Esophagus squamous epithelium (tissue), 5 donors: Measurements from ENCODE around the gene BCAR1. TPM values are rescaled to one million over a fixed set of nuclear protein-coding genes. Genes with fewer than 3 reads are reported as not detected.

Experiments used
- DNase-seq: peaks from one replicate; lab custom pipeline; 2025; lab: John Stamatoyannopoulos, UW
- H3K27ac ChIP-seq, 4 donors: fragments of 200-600 bp; sonication (generic); one replicate each; pipeline ENCODE4 v1.5.1; 2016 to 2019; ENCODE audit warnings: mild to moderate bottlenecking in 1 of 4
- H3K27me3 ChIP-seq, 4 donors: fragments of 200-600 bp; sonication (generic); 1 replicate in 3 of 4; 2 replicates in 1 of 4; pipeline versions ENCODE4 v1.5.1 to v1.6.0; 2017 to 2021; ENCODE audit warnings: antibody characterized with exemption in 1 of 4
- H3K36me3 ChIP-seq, 3 donors: fragments of 200-600 bp; sonication (generic); one replicate each; pipeline ENCODE4 v1.5.1; 2016 to 2019
- H3K4me1 ChIP-seq, 3 donors: fragments of 200-600 bp; sonication (generic); one replicate each; pipeline ENCODE4 v1.5.1; 2017 to 2019
- H3K4me3 ChIP-seq, 4 donors: fragments of 200-600 bp; sonication (generic); 1 replicate in 3 of 4; 2 replicates in 1 of 4; pipeline ENCODE4 v1.5.1; 2016 to 2019; ENCODE audit warnings: mild to moderate bottlenecking in 2 of 4, moderate library complexity in 1 of 4
- H3K9me3 ChIP-seq, 3 donors: fragments of 200-600 bp; sonication (generic); one replicate each; pipeline ENCODE4 v1.5.1; 2016 to 2019
- CTCF ChIP-seq, 6 experiments: fragments of 450-650 bp in 4 of 6; fragments of 200-600 bp in 2 of 6; sonication (generic) in 2 of 6; IDR thresholded peaks; one replicate each; pipeline ENCODE4 v1.5.1; 2016 to 2019; ENCODE audit warnings: antibody characterized with exemption in 6 of 6, mild to moderate bottlenecking in 4 of 6, moderate library complexity in 4 of 6
- POLR2A ChIP-seq, 4 donors: fragments of 450-650 bp; IDR thresholded peaks; one replicate each; pipeline ENCODE4 v1.6.1; 2017; ENCODE audit warnings: antibody characterized with exemption in 4 of 4, mild to moderate bottlenecking in 4 of 4, moderate library complexity in 3 of 4
- WGBS, 2 donors: methylation state at CpG; one replicate each; pipeline ENCODE4 v1.1.5; 2018; 5-methylcytosine and 5-hydroxymethylcytosine counted together
- intact Hi-C: fragments of 100-400 bp; cut with DNase I; formaldehyde crosslinking; loops from one replicate; pipeline ENCODE4 v1.15.0; 2022
- total RNA-seq, 4 donors: library from RNA; depleted of rRNA; stranded (reverse); fragments of >200 nt; gene quantifications; one replicate each; pipeline ENCODE4 v1.1.0, GENCODE V29; 2016
- donor health status: DM: yes; HTN: yes; CAD: no.

The BCAR1 gene
- total RNA-seq, 4 donors from 2014 or later, result 26.8 to 51.9 (median 32.1) TPM

GRCh38 chr16:75249441-75249840 is 2.0 kb downstream of the BCAR1 start:
- no peaks in the 10 kb centered on the region for H3K36me3 ChIP-seq
- peak overlapping the region in 2 of 4 donors; percentile 83 to 92 for H3K4me3 ChIP-seq
- peaks cover 0 to 31% (median 0%) of the 10 kb centered on the region in 4 donors for H3K27me3 ChIP-seq
- peak overlapping the region; percentile 90 to 96 (median 93) for H3K27ac ChIP-seq
- WGBS, 2 donors, result 17 to 70% methylated on average over 1 to 2 of the region's 5 CpGs
- no peak for TF ChIP-seq POLR2A (IDR thresholded peaks at IDR 0.05)
- TF ChIP-seq CTCF (IDR thresholded peaks at IDR 0.05), result no peak
- intact Hi-C loops, result no loop called here
- DNase-seq, result no peak
- peaks cover 67 to 95% (median 85%) of the 10 kb centered on the region in 3 donors for H3K4me1 ChIP-seq
- H3K9me3 ChIP-seq, result no peaks in the 10 kb centered on the region

- Histone ChIP-seq H3K27me3 (peaks cover 0 to 31% (median 0%) of the 10 kb centered on the region in 4 donors), H3K9me3 (no peaks in the 10 kb centered on the region), H3K4me3 (peak overlapping the region in 1 of 4 donors; percentile 92), H3K36me3 (no peaks in the 10 kb centered on the region), H3K4me1 (peaks cover 66 to 95% (median 85%) of the 10 kb centered on the region in 3 donors), H3K27ac (peak overlapping the region; percentile 90 to 96 (median 93))
- 70% methylated on average over 2 to 12 of the region's 17 CpGs for whole genome bisulfite sequencing, 2 donors
- no peak for TF ChIP-seq CTCF (IDR thresholded peaks at IDR 0.05)
- no peak for TF ChIP-seq POLR2A (IDR thresholded peaks at IDR 0.05)
- intact Hi-C loops, result no loop called here
- DNase-seq, result no peak
These were observed 2.7 kb downstream of the BCAR1 start for GRCh38 chr16:75248536-75249380.

- TF ChIP-seq POLR2A (IDR thresholded peaks at IDR 0.05) (no peak), CTCF (IDR thresholded peaks at IDR 0.05) (no peak)
- DNase-seq, result no peak
- H3K36me3 ChIP-seq, result peaks cover 0 to 2% (median 0%) of the 10 kb centered on the region in 3 donors
- H3K4me1 ChIP-seq, result peaks cover 64 to 95% (median 82%) of the 10 kb centered on the region in 3 donors
- H3K27ac ChIP-seq, result peak overlapping the region in 3 of 4 donors; percentile 90 to 93 (median 93)
- WGBS, 2 donors, result 40 to 71% methylated on average over 2 to 6 of the region's 13 CpGs
- intact Hi-C loops, result no loop called here
- H3K27me3 ChIP-seq, result peaks cover 0 to 28% (median 0%) of the 10 kb centered on the region in 4 donors
- H3K4me3 ChIP-seq, result no peak overlapping the region
- no peaks in the 10 kb centered on the region for H3K9me3 ChIP-seq
These were observed 3.3 kb downstream of the BCAR1 start for GRCh38 chr16:75248142-75248535.

GRCh38 chr16:75247249-75247648 is 4.2 kb downstream of the BCAR1 start:
- 86% methylated on average over 4 of the region's 13 CpGs; no CpG with 5 or more reads in 1 of the 2 donors for WGBS, 2 donors
- H3K27ac ChIP-seq, result peak overlapping the region in 3 of 4 donors; percentile 90 to 93 (median 93)
- TF ChIP-seq CTCF (IDR thresholded peaks at IDR 0.05), result no peak
- no peak for TF ChIP-seq POLR2A (IDR thresholded peaks at IDR 0.05)
- peaks cover 55 to 88% (median 73%) of the 10 kb centered on the region in 3 donors for H3K4me1 ChIP-seq
- intact Hi-C loops, result no loop called here
- H3K4me3 ChIP-seq, result no peak overlapping the region
- peaks cover 0 to 26% (median 0%) of the 10 kb centered on the region in 4 donors for H3K27me3 ChIP-seq
- H3K36me3 ChIP-seq, result peaks cover 0 to 11% (median 8%) of the 10 kb centered on the region in 3 donors
- no peaks in the 10 kb centered on the region for H3K9me3 ChIP-seq
- DNase-seq, result no peak
